HG03565 (cell line): Measurements from ENCODE around the gene ZNF143.
"Not testable (repeated sequence)": the region's sequence is repeated elsewhere in the genome, so short reads cannot be mapped to it uniquely, and the experiment has no call there.

Source experiments
- ATAC-seq: cut with Tn5 transposase; IDR thresholded peaks from one replicate; pipeline ENCODE4 v1.9.1; 2021; ENCODE audit warnings: mild to moderate bottlenecking, moderate library complexity; ENCODE audit not compliant: unreplicated experiment

ZNF143 gene

DNA sequence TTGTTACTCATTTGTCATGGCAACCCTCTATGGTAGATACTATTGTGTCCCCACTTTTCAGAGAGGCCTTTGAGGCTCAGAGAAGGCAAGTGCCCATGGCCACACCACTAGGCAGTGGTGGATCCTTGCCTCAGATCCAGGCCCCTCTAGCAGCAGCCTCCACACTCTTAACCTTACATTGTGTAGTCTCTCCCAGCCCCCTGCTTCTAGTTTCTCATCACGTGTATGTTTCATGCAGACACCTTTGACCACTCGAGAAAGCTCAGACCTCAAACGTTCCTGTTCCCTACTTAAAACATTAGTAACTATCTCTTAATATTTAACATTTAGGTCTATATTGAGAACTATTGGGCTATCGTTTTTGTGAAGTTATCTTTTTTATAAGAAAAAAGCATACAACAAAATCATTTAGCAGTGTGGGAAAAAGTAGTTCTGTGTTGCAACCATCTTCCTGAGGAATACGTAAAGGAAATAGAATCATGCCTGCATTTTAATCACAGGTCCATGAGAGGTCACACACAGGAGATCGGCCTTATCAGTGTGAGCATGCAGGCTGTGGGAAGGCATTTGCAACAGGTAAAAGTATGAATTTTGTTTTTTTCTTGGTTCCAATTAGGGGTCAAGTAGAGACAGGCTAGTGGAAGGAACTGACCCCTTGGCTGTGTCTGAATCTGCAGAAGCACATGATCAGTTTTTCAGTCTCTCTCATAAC, 35.1 kb downstream of the ZNF143 start:
- ATAC-seq = no peak

DNA sequence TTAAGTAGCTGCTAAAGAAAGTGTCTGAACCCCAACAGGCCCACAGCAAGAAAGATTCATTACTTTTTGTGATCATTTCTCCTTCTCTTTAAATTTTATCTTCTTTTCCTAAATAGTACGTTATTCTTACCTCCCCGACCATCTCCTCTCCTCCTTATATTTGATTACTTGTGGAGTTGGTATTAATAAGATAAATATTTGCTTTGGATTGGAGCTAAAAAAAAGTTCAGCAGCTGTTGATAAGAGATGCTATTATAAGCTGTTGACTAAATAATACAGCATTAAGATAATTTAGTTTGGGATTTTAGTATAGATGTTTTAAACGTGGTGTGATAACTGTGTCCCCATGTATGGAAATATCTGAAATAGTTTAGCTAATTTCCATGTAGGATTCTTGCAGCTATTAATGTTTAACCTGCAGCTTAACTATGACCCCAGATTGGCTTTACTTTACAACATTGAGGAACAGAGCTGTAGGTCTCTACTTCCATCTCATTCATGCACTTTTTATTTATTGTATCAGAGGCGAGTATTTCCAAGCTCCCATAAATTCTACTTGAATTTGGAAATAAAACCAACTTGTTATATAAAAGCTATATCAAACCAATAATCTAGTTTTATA, 37.8 kb downstream of the ZNF143 start:
- ATAC-seq = no peak

DNA sequence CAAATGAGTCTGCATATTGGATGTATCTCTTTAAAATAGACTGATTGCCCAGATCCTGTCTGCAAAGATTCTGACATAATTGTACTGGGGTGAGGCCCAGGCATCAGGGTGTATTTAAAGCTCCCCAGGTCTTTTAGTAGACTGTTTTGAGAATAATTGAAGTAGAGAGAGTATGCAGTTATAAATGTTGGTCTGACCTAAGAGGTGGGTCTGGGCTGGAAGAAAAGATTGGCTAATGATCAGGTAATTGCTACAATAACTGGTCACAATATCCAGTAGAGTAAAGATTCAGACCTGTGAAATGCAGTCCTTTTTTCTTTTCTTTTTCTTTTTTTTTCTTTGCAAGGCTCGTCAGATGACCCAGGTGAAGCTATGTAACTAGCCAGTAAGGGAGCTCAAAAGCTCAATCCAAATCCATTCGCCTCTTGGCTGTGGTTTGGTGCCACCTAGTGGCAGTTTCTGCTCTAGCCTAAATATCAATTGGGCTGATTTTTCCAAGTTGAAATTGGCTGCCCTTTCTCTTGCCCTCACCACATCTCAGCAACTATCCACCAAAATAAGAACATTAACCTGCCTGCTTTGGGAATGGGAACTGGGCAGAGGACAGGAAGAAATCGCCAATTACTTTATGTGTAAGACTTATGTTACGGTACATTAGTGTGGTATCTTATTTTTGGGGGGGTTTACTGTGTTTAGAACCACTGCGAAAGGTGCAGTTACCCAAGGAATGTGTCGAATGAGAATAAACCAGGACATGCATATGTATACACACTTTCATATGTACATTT, 45.9 kb downstream of the ZNF143 start:
- ATAC-seq = no peak

DNA sequence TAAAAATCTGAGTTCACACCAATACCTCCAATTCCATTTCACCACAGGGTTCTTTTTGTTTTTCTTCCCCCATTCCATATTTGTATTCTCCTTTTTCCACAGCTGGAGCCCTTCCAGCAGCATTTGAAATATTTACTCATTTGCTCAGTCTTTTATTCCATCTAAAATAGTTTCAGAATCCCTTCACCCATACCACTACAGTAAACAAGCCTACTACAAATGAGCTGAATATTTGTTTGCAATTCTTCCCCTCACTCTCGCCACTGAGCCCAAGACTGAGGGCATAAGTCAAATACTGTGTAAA, 46.4 kb downstream of the ZNF143 start:
- ATAC-seq = no peak

DNA sequence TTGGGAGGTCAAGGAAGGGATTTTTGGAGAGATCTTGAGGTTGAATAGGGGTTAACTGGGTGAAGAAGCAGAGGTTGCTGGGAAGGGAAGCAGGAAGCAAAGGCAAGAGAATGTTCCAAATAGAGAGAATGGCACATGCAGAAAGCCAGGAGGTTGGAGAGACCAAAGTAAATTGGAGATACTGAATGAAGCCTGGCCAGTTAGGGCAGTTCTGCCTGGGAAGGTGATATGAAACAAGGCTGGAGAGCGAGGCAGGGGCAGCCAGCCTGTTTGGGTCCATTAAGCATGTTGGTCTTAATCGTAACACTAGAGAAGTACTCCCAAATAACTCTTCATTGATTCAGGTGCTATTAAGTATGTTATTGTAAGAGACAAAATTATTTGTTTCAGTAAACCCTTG, 48.2 kb downstream of the ZNF143 start:
- ATAC-seq = no peak

DNA sequence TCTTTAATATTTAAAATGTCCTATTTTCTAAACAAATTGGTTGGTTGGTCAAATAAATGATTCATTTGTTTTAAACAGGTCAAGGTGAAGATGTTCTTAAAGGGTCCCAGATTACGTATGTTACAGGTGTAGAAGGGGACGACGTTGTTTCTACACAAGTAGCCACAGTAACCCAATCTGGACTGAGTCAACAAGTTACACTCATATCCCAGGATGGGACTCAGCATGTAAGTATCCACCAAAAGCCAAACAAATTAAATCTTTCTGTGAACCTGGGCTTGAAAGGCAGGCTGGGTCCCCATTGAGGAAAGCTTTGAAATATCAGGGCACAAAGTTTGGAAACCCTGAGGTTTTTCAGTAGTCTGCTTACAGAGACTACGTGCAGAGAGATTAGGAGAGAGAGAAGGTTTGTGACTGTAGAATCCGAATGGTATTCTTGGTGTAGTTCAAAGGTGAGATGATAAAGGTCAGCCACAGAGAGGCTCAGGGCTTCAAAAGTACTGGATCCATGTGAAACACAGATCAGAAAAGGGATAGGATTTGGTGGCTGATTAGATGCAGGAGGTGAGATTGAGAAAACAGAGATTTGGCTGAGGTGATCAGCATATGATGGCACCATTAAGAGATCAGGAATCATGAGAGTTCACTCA, 51.7 kb downstream of the ZNF143 start:
- no peak for ATAC-seq

DNA sequence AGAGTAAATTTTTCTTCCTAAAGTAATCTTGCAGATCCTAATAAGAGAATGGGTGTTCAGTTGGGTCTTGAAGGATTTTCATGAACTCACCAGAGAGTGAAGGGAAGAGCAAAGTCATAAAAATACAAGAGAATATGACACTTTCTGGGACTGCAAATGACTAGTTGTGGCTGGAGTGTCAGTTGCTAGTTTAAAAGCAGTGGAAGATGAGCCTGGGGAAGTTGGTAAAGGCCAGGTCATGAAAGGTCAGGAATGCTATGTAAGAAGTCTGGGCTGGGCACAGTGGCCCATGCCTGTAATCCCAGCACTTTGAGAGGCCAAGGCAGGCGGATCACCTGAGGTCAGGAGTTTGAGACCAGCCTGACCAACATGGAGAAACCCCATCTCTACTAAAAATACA, 53.8 kb downstream of the ZNF143 start:
- ATAC-seq = not testable (repeated sequence)

DNA sequence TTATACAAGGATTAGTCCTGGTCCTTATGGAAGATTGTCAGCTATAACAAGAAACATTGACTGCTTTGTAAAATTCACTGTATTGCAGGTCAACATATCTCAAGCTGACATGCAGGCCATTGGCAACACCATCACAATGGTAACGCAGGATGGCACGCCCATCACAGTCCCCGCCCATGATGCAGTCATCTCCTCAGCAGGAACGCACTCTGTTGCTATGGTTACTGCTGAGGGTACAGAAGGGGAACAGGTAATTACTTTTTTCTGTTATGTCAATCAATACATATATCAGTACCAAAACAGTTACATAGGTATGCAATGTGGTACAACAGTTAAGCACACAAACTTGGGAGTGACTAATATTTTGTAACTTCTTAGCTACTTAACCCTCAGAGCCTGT, 55.3 kb downstream of the ZNF143 start:
- no peak for ATAC-seq

DNA sequence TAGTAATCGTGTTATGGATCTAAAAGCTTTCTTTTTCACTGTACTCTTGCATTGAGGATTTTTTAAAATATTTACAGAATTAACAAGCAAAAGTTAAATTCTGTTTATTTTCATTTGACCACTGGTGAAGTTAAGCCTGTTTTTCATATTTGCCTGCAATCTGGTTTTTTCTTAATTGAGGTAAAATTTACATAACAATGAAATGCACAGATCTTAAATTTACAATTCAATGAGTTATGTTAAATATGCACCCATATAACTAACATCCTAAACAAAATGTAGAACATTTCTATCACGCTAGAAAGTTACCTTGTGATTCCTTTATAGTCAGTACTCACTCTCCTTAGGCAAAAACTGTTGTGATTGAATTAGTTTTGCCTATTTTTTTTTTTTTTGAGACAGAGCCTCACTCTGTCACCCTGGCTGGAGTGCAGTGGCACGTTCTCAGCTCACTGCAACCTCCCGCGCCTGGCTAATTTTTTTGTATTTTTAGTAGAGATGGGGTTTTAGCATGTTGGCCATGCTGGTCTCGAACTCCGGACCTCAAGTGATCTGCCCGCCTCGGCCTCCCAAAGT, 58.1 kb downstream of the ZNF143 start:
- ATAC-seq = no peak

DNA sequence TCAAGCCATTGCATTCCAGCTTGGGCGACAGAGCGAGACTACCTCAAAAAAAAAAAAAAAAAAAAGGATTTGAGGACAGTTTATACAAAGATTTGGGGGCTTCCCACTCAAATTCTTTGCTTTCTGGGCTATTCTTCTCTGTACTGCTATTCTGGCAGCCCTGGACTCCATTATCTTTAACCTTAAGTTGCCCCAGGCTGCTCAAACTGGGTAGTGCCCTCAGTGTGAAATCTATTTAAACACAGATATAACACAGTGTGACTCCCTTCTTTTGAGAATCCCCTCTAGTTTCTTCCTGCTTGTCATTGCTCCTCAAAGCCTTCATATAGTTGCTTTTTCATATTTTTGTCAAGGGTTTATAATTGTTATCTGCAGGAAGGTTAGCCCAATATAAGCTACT, 63.2 kb downstream of the ZNF143 start:
- no peak for ATAC-seq

DNA sequence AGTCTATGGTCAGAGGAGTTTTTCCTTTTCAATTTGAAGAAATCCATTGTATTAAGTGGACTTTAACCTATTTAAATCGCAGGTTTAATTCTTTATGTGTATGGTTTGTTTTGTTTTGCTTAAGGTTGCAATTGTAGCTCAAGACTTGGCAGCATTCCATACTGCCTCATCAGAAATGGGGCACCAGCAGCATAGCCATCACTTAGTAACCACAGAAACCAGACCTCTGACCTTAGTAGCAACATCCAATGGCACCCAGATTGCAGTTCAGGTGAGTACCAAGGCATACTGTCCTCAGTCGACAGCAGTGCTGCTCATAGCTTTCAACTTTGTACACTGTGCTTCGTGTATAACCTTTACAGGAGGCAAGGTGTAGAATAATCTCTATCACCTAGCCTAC, 64.3 kb downstream of the ZNF143 start:
- ATAC-seq = no peak

DNA sequence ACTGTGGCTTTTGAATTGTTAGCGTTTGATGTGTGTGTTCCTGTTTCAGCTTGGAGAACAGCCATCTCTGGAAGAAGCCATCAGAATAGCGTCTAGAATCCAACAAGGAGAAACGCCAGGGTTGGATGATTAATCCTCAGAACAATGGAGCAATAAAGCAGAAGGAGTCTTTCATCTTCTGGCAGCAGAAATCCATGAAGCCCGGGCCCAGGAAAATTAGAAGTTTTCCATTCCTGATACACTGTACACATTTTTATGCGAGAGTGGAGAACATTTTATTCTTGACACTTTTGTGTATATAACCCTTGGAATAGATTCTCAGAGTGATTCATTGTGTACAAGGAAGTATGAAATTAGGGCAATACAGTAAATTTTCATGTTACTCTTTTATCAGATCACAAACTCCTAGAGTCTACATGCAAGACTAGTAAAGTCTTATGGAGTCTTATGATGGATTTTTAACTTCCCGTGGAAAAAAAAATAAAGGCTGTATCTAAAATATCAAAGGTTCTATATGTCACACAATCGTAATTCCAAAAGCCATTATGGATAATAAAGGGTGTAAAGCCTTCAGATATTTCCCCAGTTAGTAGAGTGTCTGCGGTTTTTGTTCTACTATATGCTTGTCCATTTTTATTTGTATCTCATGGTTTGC, 66.8 kb downstream of the ZNF143 start:
- no peak for ATAC-seq

DNA sequence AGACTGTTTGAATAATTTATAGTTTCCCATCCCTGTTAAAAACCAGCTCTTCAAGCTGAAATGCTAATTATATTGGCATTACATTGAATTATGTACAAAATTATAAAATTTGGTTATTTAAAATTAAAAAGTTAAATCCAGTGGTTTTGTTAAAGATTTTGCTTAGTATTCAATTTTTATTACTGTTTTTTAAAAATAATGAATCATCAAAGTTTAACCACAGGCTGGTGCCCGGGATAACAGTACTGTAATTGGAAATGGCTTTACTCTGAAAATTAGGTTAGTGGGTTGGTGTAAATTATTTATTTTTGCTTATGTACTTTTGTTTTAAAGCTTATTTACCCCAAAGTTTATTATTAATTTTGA, 67.3 kb downstream of the ZNF143 start:
- ATAC-seq = no peak

DNA sequence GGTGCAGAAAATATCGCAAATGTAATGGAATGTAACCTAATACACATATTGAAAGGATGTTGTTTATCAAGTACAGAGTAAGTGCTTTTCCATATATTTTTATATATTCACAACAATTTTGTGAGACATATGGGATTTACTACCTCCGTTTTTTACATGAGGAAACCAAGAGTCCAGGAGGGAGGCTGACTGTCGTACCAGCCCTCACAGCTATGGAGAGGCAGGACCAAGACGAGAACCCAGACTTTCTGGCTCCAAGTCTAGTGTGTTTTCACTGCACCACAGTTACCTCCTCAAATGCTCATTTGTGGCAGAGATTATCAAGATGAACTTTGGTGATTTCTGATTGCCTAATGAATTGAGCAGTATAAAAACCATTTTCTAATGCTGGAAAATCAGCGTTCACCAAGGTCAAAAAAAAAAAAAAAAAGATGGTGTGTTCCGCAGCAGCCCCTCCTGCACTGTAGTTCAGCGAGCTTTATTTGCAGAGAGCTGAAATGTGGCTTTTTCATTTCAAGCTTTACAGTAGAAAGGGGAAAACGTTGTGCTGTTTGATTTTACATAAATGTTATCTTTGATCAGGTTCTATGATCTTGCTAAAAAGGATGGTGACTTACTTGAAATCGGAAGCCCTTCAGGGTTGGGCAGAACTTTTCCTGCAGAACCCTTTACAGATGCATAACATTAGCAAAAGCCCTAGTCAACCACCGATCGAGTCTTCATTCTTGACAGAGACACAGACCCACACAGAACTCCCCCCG, 67.9 kb downstream of the ZNF143 start:
- ATAC-seq = no peak

DNA sequence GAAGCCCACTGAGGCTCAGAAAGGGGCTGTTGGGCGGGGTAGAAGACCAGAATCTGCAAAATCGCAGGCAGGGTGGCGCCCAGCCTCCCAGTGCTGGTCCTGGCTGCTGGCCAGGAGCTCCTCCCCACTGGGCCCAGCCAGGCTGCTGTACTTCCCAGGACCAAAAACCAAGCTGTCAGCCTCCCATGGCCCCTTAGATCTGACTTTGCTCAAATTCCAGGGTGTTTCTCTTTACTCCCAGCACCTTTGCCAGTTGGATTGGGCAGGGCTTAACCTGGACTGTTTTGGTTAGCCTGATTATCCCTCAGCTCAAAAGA, 68.5 kb downstream of the ZNF143 start:
- no peak for ATAC-seq

DNA sequence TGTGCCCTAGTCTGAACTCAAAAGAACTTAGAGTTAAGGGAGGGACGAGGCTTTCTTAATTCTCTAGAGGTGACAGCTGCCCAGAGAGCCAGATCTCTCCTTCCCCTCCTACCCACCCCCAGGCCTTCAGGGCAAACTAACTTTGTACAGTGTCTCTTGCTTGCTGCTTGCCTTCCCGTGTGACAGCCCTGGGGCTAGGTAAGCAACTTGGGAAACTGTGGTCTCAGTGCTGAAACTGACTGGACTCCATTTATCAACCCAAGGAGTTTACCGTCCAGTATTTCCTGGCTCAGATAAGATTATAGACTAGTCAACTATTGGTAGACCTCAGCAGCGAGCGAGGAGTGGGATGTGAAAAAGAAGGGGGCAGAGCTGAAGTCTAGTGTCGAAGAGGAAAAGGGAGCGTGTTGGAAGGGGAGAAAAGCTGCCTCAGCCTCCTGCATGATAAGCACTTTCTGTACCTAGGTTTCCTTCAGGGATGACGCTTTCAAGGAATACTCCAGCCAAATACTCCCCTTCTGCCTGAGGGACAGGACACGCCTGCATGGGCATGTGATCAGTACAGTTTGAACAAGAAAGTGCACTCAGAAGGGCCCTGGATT, 69.3 kb downstream of the ZNF143 start:
- ATAC-seq = no peak

DNA sequence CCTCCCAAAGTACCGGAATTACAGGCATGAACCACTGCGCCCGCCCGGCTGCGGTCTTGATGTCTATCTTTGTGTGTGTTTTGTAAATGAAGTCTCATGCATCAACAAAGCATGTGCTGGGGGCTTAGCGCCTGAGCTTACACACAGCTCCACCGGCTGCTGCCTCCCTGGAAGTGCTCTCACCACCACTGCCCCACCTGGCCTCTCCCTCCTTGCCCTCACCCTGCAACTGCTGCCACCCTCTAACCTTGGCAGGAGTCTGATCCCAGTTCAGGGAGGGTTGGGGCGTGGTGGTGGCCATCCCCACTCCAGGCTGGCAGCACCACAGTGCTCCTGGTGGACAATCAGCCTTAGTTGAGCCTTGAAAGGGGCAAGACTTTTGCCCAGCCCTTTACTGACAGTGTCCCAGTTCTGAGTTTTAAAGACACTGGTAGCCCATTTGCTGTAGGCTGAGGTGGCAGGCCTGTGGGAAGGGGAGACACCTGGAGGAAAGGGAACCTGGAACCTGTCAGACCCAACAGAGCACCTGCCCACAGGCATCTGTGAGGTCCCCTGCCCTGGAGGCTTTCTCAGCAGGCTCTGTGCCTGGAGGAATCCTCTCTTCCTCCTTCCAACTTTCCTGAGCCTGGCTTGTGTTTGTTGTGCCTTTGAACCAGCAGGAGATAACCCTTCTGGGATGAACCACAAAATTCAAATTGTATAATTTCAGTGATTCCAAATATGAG, 70.3 kb downstream of the ZNF143 start:
- no peak for ATAC-seq

DNA sequence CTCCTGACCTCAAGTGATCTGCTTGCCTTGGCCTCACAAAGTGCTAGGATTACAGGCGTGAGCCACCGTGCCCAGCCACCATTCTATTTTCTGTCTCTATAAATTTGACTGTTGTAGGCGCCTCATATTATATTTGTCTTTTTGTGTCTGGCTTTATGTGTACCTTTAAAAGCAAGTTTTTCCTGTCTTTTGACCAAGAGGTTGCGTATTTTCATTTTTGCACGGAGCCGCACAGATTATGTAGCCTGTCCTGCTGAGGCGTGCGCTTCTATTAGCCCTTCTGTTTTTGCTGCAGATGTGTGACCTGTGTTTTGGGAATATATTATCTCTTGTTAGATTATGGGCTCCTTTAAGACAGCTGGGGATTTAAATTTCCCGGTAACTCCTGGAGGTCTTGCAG, 72.2 kb downstream of the ZNF143 start:
- no peak for ATAC-seq

DNA sequence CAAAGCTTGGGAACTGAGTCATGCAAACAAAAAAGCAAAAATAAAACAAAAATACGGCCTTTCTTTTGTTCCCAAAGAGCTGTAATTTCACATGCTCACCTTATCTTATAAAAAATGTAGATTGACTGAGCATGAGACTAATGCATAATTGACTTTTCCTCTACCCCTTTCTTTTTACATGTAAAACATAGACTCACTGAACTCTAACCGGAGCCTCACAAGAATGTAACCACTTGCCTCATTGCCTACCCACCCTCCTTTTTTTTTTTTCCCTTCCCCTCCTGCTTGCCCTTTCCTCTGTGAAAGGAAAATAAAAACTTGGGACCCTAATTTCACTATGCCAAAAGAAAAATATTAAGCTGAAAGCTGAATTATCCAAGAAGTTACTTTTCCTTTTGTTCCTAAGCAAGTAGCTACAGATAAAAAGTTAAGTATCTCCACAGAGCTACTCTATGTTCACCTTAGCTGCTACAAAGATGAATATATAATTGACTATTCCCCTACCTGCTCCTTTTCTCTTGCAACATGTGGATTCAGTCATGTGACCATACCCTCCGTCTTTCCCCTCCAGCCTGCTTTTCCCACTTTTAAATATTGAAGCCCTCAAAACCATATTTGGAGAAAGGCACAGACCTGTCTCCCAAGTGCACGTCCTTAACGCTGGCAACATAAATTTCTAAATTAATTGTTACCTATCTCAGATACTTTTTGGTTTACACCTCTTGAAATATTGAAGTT, 73.1 kb downstream of the ZNF143 start:
- no peak for ATAC-seq
